H9 (cell line): Measurements from ENCODE around the gene RASGRF1. TPM values are rescaled to one million over a fixed set of nuclear protein-coding genes. Genes with fewer than 3 reads are reported as not detected.

Experiments used
- DNase-seq: peaks from one replicate; pipeline ENCODE4 v3.0.0-alpha.2; 2017
- H2AFZ ChIP-seq: one replicate; pipeline ENCODE4 v1.6.1; 2013; ENCODE audit warnings: mild to moderate bottlenecking, low read length, control low read depth, moderate library complexity
- H2AK5ac ChIP-seq: 2 replicates; pipeline ENCODE4 v1.6.1; 2013; ENCODE audit warnings: low read length, control low read depth, mixed read lengths; ENCODE audit not compliant: insufficient read length
- H2BK120ac ChIP-seq: one replicate; pipeline ENCODE4 v1.6.1; 2013; ENCODE audit warnings: low read depth, mild to moderate bottlenecking, low read length, control low read depth, inconsistent platforms; ENCODE audit not compliant: poor library complexity, severe bottlenecking
- H2BK12ac ChIP-seq: 2 replicates; pipeline ENCODE4 v1.6.1; 2013; ENCODE audit warnings: low read length, control low read depth, mixed read lengths, low read depth; ENCODE audit not compliant: insufficient read length
- H2BK15ac ChIP-seq: 2 replicates; pipeline ENCODE4 v1.6.1; 2013; ENCODE audit warnings: low read depth, low read length, control low read depth
- H2BK20ac ChIP-seq: one replicate; pipeline ENCODE4 v1.6.1; 2013; ENCODE audit warnings: low read depth, mild to moderate bottlenecking, low read length, control low read depth, inconsistent platforms; ENCODE audit not compliant: poor library complexity, severe bottlenecking
- H2BK5ac ChIP-seq: 2 replicates; pipeline ENCODE4 v1.6.1; 2013; ENCODE audit warnings: low read length, control low read depth, mixed read lengths; ENCODE audit not compliant: insufficient read length
- H3K14ac ChIP-seq: 2 replicates; pipeline ENCODE4 v1.6.1; 2013; ENCODE audit warnings: low read length, control low read depth; ENCODE audit not compliant: insufficient read depth
- H3K18ac ChIP-seq: 2 replicates; pipeline ENCODE4 v1.6.1; 2013; ENCODE audit warnings: low read depth, mild to moderate bottlenecking, mixed read lengths, low read length, control low read depth; ENCODE audit not compliant: insufficient read length
- H3K23ac ChIP-seq: 2 replicates; pipeline ENCODE4 v1.6.1; 2013; ENCODE audit warnings: low read length, control low read depth, mixed read lengths, low read depth; ENCODE audit not compliant: insufficient read length
- H3K23me2 ChIP-seq: 2 replicates; pipeline ENCODE4 v1.6.1; 2013; ENCODE audit warnings: low read depth, mild to moderate bottlenecking, mixed read lengths, low read length, control low read depth; ENCODE audit not compliant: insufficient read length, poor library complexity, severe bottlenecking
- H3K27ac ChIP-seq: 2 replicates; pipeline ENCODE4 v1.5.1; 2013; ENCODE audit warnings: low read length, control low read depth, mixed read lengths, low read depth; ENCODE audit not compliant: insufficient read length
- H3K27me3 ChIP-seq: 2 replicates; pipeline ENCODE4 v1.6.1; 2013; ENCODE audit warnings: low read length, control low read depth, inconsistent platforms; ENCODE audit not compliant: insufficient read depth
- H3K4ac ChIP-seq: 2 replicates; pipeline ENCODE4 v1.6.1; 2013; ENCODE audit warnings: low read depth, mild to moderate bottlenecking, control low read depth, inconsistent platforms, low read length, moderate library complexity
- H3K4me1 ChIP-seq: 2 replicates; pipeline ENCODE4 v1.6.1; 2013; ENCODE audit warnings: low read length, control low read depth, inconsistent platforms; ENCODE audit not compliant: insufficient read depth
- H3K4me2 ChIP-seq: 2 replicates; pipeline ENCODE4 v1.6.1; 2013; ENCODE audit warnings: low read length, control low read depth, mixed read lengths; ENCODE audit not compliant: insufficient read length, insufficient read depth
- H3K56ac ChIP-seq: 2 replicates; pipeline ENCODE4 v1.6.1; 2013; ENCODE audit warnings: low read depth, mild to moderate bottlenecking, mixed read lengths, low read length, control low read depth; ENCODE audit not compliant: insufficient read length
- H3K79me1 ChIP-seq: 2 replicates; pipeline ENCODE4 v1.6.1; 2013; ENCODE audit warnings: low read depth, mild to moderate bottlenecking, moderate library complexity, low read length, control low read depth, inconsistent platforms; ENCODE audit not compliant: insufficient read depth, poor library complexity, severe bottlenecking
- H3K79me2 ChIP-seq: 2 replicates; pipeline ENCODE4 v1.6.1; 2013; ENCODE audit warnings: low read length, control low read depth, inconsistent platforms; ENCODE audit not compliant: insufficient read depth
- H3K9ac ChIP-seq: 2 replicates; pipeline ENCODE4 v1.6.1; 2013; ENCODE audit warnings: low read length, control low read depth, mixed read lengths; ENCODE audit not compliant: insufficient read length; ENCODE audit errors: extremely low read depth
- H3K9me3 ChIP-seq: one replicate; pipeline ENCODE4 v1.6.1; 2013; ENCODE audit warnings: low read depth, low read length, inconsistent platforms; ENCODE audit not compliant: control insufficient read depth
- H3T11ph ChIP-seq: one replicate; pipeline ENCODE4 v1.6.1; 2013; ENCODE audit warnings: mild to moderate bottlenecking, low read length, control low read depth, inconsistent platforms
- H4K20me1 ChIP-seq: one replicate; pipeline ENCODE4 v1.6.1; 2013; ENCODE audit not compliant: control insufficient read depth, insufficient read length, insufficient read depth
- H4K5ac ChIP-seq: 2 replicates; pipeline ENCODE4 v1.6.1; 2013; ENCODE audit warnings: low read depth, mild to moderate bottlenecking, mixed read lengths, low read length, control low read depth; ENCODE audit not compliant: insufficient read length
- H4K8ac ChIP-seq: replicated peaks from 2 replicates; pipeline ENCODE4 v1.6.1; 2013; ENCODE audit warnings: low read length, control low read depth, mixed read lengths, low read depth; ENCODE audit not compliant: insufficient read length
- H4K91ac ChIP-seq: 2 replicates; pipeline ENCODE4 v1.6.1; 2013; ENCODE audit warnings: low read depth, mild to moderate bottlenecking, moderate library complexity, mixed read lengths, low read length, control low read depth; ENCODE audit not compliant: insufficient read length
- H3K27ac Mint-ChIP-seq, 3 experiments: 2 replicates in 2 of 3; 3 replicates in 1 of 3; pipeline ENCODE4 v1.8.0; 2020 to 2021; ENCODE audit warnings: mixed read lengths in 3 of 3, mild to moderate bottlenecking in 1 of 3, moderate library complexity in 1 of 3
- H3K27me3 Mint-ChIP-seq: 2 replicates; pipeline ENCODE4 v1.8.0; 2021; ENCODE audit warnings: low read depth, mild to moderate bottlenecking, moderate library complexity, mixed read lengths
- H3K36me3 Mint-ChIP-seq, 3 experiments: 2 replicates in 2 of 3; 3 replicates in 1 of 3; pipeline ENCODE4 v1.8.0; 2020 to 2021; ENCODE audit warnings: low read depth in 3 of 3, mixed read lengths in 3 of 3; ENCODE audit not compliant: insufficient read depth in 1 of 3
- H3K4me1 Mint-ChIP-seq, 2 experiments: 2 replicates each; pipeline ENCODE4 v1.8.0; 2020; ENCODE audit warnings: mixed read lengths in 2 of 2
- H3K4me3 Mint-ChIP-seq, 2 experiments: 2 replicates in 1 of 2; 3 replicates in 1 of 2; pipeline ENCODE4 v1.8.0; 2020 to 2021; ENCODE audit warnings: mild to moderate bottlenecking in 2 of 2, mixed read lengths in 2 of 2, moderate library complexity in 1 of 2
- H3K9me3 Mint-ChIP-seq, 2 experiments: 2 replicates in 1 of 2; 3 replicates in 1 of 2; pipeline ENCODE4 v1.8.0; 2020; ENCODE audit warnings: mild to moderate bottlenecking in 2 of 2, mixed read lengths in 2 of 2, moderate library complexity in 1 of 2
- CTCF ChIP-seq: fragments of 200-600 bp; sonication (generic); conservative IDR thresholded peaks from 3 replicates; pipeline ENCODE4 v1.8.0; 2021; ENCODE audit warnings: antibody characterized with exemption, mild to moderate bottlenecking
- WGBS: extraction: QIAGEN DNeasy Blood & Tissue Kit; methylation state at CpG from one replicate; pipeline ENCODE4 v1.1.7; 2013; ENCODE audit warnings: missing lambda C conversion rate, low lambda C conversion rate, mixed read lengths; ENCODE audit not compliant: insufficient read length; ENCODE audit errors: extremely low coverage; 5-methylcytosine and 5-hydroxymethylcytosine counted together
- total RNA-seq: library from RNA; stranded (reverse); gene quantifications from 2 replicates; pipeline ENCODE4 v1.2.1, GENCODE V29; 2021

Gene RASGRF1
- total RNA-seq, 1 experiment from 2014 or later, result 0.48 TPM

GRCh38 chr15:78930577-78931388 lies 159.8 kb downstream of the RASGRF1 start:
- Histone ChIP-seq H4K91ac (no peak overlapping the region), H3K4me1 (no peaks in the 10 kb centered on the region), H2BK15ac (no peak overlapping the region), H3K14ac (no peak overlapping the region; the same call in 1 of the 2 replicates), H3K9me3 (no peaks in the 10 kb centered on the region), H3K4ac (no peak overlapping the region), H3K9ac (no peak overlapping the region), H2BK20ac (no peak overlapping the region), H3K56ac (no peak overlapping the region), H3K27ac (no peak overlapping the region), H4K5ac (no peak overlapping the region), H2AFZ (no peak overlapping the region), H2BK12ac (no peak overlapping the region), H3K79me1 (no peaks in the 10 kb centered on the region), H3K23me2 (no peaks in the 10 kb centered on the region), H4K8ac (no peak overlapping the region), H3K23ac (no peak overlapping the region), H2BK120ac (no peak overlapping the region), H2AK5ac (no peak overlapping the region), H3K18ac (no peak overlapping the region), H2BK5ac (no peak overlapping the region), H4K20me1 (no peaks in the 10 kb centered on the region), H3K4me2 (no peak overlapping the region), H3K79me2 (no peaks in the 10 kb centered on the region), H3T11ph (no peak overlapping the region), H3K27me3 (no peaks in the 10 kb centered on the region)
- no CpG with 5 or more reads among the region's 11 CpGs for WGBS
- H3K27ac Mint-ChIP-seq, result peak overlapping the region in 1 of 3 experiments; percentile 72; a peak in 1 of 7 replicates
- H3K4me3 Mint-ChIP-seq, result no peak overlapping the region
- peaks cover 7% of the 10 kb centered on the region for H3K27me3 Mint-ChIP-seq
- DNase-seq, result no peak
- no peaks in the 10 kb centered on the region; a peak in 1 of 5 replicates for H3K9me3 Mint-ChIP-seq
- H3K36me3 Mint-ChIP-seq, result peaks cover 0 to 3% (median 0%) of the 10 kb centered on the region in 3 experiments; a peak in 4 of 7 replicates
- peaks cover 4% of the 10 kb centered on the region in 2 experiments; a peak in 2 of 4 replicates for H3K4me1 Mint-ChIP-seq
- TF ChIP-seq CTCF, result no peak
